Nephron progenitor cell (in vitro differentiated cells): Measurements from ENCODE around the gene GNA14.

Experiments
- DNase-seq: peaks from one replicate; pipeline ENCODE4 v3.0.0; 2021
- H3K27ac Mint-ChIP-seq: 2 replicates; pipeline ENCODE4 v1.8.0; 2021; ENCODE audit warnings: mild to moderate bottlenecking, moderate library complexity, mixed read lengths
- H3K27me3 Mint-ChIP-seq: 2 replicates; pipeline ENCODE4 v1.8.0; 2021; ENCODE audit warnings: mild to moderate bottlenecking, low read depth, mixed read lengths; ENCODE audit not compliant: poor library complexity
- H3K36me3 Mint-ChIP-seq: 2 replicates; pipeline ENCODE4 v1.8.0; 2021; ENCODE audit warnings: low read depth, mixed read lengths
- H3K4me1 Mint-ChIP-seq: 2 replicates; pipeline ENCODE4 v1.8.0; 2021; ENCODE audit warnings: mixed read lengths
- H3K4me3 Mint-ChIP-seq: 2 replicates; pipeline ENCODE4 v1.8.0; 2021; ENCODE audit warnings: mild to moderate bottlenecking, moderate library complexity, mixed read lengths
- H3K9me3 Mint-ChIP-seq: 2 replicates; pipeline ENCODE4 v1.8.0; 2021; ENCODE audit warnings: mild to moderate bottlenecking, moderate library complexity, mixed read lengths
- CTCF ChIP-seq: fragments of 200-600 bp; sonication (generic); IDR thresholded peaks from 2 replicates; pipeline ENCODE4 v1.5.0; 2021; ENCODE audit warnings: antibody characterized with exemption

Gene GNA14

GRCh38 chr9:77562019-77562748, 85.9 kb downstream of the GNA14 start:
- no peaks in the 10 kb centered on the region for H3K36me3 Mint-ChIP-seq
- no peaks in the 10 kb centered on the region for H3K9me3 Mint-ChIP-seq
- H3K4me3 Mint-ChIP-seq: no peak overlapping the region
- no peaks in the 10 kb centered on the region for H3K4me1 Mint-ChIP-seq
- no peak for TF ChIP-seq CTCF
- no peak overlapping the region for H3K27ac Mint-ChIP-seq
- DNase-seq: no peak
- peaks cover 3% of the 10 kb centered on the region for H3K27me3 Mint-ChIP-seq

DNA sequence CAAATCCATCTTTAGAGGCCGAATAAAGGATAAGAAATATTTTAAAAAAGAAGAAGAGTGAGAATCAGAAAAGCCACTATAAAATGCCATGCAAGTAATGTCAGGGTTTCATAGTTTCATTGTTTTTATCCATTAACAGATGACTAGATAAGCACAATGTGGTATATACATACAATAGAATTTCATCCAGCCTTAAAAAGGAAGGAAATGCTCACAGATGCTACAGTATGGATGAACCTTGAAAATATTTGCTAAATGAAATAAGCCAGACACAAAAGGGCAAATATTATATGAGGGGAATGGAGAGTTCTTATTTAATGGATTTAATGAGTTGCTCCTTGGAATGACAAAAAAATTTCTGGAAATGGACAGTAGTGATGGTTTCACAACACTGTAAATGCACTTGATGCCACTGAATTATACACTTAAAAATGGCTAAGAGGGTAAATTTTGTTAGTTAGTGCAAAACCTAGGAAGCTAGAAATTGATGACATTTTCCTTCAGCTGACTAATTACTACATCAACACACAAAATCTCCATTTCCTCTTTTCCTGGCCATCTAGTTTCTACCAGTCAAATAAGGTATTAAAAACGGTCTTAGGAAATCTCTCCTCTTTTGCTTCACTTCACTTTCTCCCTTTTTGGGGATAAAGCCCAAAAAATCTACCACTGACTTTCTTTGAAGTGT, 86.6 kb downstream of the GNA14 start:
- H3K27ac Mint-ChIP-seq: no peak overlapping the region
- no peaks in the 10 kb centered on the region for H3K9me3 Mint-ChIP-seq
- no peaks in the 10 kb centered on the region for H3K36me3 Mint-ChIP-seq

GRCh38 chr9:77556396-77556795, 91.7 kb downstream of the GNA14 start:
- peaks cover 4% of the 10 kb centered on the region for H3K27me3 Mint-ChIP-seq
- no peak overlapping the region for H3K4me3 Mint-ChIP-seq
- no peaks in the 10 kb centered on the region for H3K36me3 Mint-ChIP-seq
- H3K4me1 Mint-ChIP-seq: peaks cover 11% of the 10 kb centered on the region
- H3K27ac Mint-ChIP-seq: no peak overlapping the region
- DNase-seq: no peak
- no peak for TF ChIP-seq CTCF
- no peaks in the 10 kb centered on the region for H3K9me3 Mint-ChIP-seq

More for the DNA sequence above, 86.6 kb downstream of the GNA14 start:
- TF ChIP-seq CTCF: no peak
- no peaks in the 10 kb centered on the region for H3K4me1 Mint-ChIP-seq
- no peak for DNase-seq
- H3K4me3 Mint-ChIP-seq: no peak overlapping the region
- peaks cover 3% of the 10 kb centered on the region for H3K27me3 Mint-ChIP-seq

- Mint-ChIP-seq H3K4me3 (no peak overlapping the region), H3K27ac (no peak overlapping the region)
Measured at GRCh38 chr9:77554586-77555105, 93.5 kb downstream of the GNA14 start.

DNA sequence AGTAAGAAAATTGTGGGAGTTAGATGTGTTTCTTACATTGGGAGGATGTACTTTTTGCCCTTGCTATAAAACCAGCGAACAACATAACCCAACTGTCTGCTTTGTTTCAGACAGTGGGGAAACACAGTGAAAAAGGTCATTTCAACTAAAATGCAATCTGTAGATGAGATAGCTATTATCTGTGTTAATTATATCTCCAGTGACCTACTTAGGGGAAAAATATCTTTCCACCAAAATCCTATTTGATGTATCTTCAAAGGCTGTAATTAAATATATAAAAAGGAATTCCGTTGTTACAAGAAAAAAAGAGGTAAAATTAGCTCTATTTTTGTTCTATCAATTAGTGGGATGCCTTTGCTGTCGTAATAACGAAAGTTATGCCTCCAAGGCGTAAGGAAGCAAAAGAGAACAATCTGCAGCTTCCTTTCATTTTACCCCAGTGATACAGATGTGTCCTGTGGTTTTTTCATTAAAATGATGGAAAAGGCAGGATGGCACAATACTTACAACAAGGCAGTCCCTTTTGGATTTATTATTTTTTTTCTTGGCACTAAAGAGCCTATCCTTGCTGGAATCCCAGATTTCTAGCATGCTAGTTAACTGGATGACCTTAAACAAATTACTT, 100.9 kb downstream of the GNA14 start:
- Mint-ChIP-seq H3K4me1 (no peaks in the 10 kb centered on the region), H3K9me3 (peaks cover 23% of the 10 kb centered on the region), H3K27ac (no peak overlapping the region), H3K27me3 (peaks cover 3% of the 10 kb centered on the region), H3K4me3 (no peak overlapping the region), H3K36me3 (peaks cover 2% of the 10 kb centered on the region)
- DNase-seq: no peak
- TF ChIP-seq CTCF: no peak

More at GRCh38 chr9:77554586-77555105, 93.5 kb downstream of the GNA14 start:
- no peak for TF ChIP-seq CTCF
- no peaks in the 10 kb centered on the region for H3K36me3 Mint-ChIP-seq
- DNase-seq: no peak
- H3K9me3 Mint-ChIP-seq: no peaks in the 10 kb centered on the region
- peaks cover 4% of the 10 kb centered on the region for H3K27me3 Mint-ChIP-seq
- H3K4me1 Mint-ChIP-seq: peaks cover 11% of the 10 kb centered on the region
